Fibroblast of upper back skin (primary cell): ENCODE measurements around the gene ARNT2.

Source experiments
- DNase-seq: peaks from one replicate; pipeline ENCODE4 v3.0.0-alpha.2; 2013

The ARNT2 gene

DNA sequence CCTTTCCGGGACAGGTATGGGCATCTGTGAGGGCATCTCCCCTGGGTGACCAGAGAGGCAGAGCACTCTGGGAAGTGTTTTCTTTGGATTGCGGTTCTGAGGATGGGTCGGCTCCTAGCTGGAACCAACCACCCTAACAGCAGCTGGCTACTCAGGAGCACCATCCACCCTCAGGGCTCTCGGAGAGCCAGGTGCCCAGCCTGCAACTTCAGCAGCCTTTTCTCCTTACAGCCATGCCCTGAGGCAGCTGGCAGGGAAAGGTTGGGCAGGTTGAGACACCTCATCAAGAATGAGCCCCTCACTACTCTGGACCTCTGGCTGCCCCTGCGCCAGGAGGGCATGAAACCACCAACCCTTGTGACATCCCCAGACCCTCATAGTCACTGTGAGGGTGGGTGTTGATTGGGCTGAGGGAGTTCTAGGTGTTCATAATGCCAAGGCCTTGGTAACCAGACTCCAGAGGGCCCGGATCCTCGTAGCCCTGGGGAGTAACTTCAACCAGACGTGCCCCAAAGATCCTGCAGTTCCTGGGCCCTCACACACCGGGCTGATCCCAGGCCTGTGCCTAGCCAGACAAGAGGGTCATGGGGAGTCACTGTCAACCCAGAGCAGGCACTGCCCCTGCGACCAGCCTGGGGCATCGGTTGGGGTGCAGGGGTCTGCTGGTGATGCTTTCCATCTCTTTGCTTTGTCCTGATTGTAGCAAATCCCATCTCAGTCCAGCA lies 176.5 kb downstream of the ARNT2 start:
- no peak for DNase-seq

DNA sequence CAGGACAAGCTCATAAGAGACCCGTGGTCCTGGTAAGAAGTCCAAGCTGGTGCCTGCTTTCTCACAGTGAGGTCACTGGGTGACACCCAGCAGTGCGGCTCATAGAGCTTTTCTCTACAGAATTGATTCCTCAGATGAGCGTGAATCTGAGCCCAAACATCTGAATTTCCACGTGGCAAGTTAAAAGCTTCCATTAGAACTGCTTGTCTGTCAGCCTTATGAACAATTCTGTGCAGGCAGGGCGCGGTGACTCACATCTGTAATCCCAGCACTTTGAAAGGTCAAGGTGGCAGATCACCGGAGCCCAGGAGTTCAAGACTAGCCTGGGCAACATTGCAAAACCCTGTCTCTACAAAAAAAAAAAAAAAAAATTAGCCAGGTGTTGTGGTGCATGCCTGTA lies 177.8 kb downstream of the ARNT2 start:
- peak; percentile 6 for DNase-seq

GRCh38 chr15:80582816-80583423 lies 178.7 kb downstream of the ARNT2 start:
- DNase-seq: no peak

DNA sequence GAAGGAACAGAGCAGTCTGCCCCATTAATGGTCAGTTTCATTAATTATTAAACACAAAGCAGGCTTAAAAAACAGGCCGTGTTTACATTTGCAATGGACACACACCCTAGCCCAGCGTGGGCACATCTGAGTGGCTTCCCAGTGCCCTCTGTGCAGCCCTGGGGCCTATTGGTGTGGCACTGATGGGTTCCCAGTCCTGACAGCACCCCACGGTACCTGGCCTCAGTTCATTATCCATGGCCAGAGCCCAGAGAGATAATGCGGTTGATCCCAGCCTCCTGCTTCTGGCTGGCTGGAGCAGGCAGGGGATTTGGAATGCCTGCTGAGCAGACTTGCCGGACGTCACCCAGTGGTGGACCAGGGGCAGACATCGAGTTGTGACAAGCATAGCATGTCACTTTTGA lies 180.4 kb downstream of the ARNT2 start:
- DNase-seq: no peak

DNA sequence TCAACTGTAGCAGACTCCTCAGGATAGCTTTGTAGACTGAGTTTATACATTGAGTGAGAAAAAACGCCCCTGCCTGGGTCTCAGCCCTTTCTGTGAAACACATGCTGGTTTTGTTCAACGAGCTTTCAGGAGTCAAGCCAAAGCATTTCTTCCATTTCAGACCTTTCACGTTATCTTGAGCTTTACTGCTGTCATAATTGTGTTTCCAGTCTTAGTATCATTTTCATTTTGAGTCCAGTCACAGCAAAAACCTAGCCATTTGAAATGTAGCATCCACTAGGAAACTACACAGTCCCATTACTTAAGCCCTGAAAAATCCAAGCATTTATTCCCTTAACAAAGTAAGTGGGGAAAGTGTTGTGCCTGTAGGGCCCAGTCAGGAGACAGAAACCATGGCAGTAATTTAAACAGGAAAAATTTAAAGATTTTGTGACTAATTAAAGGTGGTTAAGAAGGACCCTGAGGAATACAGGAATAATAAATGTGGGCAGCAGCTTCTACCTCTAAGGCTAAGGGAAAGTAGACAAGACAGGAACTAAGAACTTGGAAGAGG lies 180.9 kb downstream of the ARNT2 start:
- DNase-seq: no peak

- DNase-seq: no peak
These were observed 181.4 kb downstream of the ARNT2 start for GRCh38 chr15:80585544-80586018.

- DNase-seq: no peak
These were observed 182.0 kb downstream of the ARNT2 start for GRCh38 chr15:80586161-80586560.

DNA sequence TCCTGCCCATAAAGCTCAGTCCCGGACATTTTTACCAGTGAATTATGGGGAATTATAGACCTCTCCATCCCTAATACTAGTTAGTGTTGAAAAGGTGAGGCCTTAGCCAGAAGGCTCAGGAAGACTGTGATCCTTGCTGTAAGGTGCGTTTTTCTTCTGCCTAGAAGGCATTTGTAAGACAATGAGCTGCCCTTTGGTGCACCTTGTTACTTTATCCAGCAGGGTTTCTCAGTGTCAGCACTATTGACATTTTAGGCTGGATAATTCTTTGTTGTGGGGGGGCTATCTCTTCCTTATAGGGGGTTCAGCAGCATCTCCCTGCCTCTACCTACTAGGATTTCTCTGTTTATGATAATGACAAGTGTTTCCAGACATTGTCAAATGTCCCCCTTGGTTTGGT lies 182.8 kb downstream of the ARNT2 start:
- no peak for DNase-seq

DNA sequence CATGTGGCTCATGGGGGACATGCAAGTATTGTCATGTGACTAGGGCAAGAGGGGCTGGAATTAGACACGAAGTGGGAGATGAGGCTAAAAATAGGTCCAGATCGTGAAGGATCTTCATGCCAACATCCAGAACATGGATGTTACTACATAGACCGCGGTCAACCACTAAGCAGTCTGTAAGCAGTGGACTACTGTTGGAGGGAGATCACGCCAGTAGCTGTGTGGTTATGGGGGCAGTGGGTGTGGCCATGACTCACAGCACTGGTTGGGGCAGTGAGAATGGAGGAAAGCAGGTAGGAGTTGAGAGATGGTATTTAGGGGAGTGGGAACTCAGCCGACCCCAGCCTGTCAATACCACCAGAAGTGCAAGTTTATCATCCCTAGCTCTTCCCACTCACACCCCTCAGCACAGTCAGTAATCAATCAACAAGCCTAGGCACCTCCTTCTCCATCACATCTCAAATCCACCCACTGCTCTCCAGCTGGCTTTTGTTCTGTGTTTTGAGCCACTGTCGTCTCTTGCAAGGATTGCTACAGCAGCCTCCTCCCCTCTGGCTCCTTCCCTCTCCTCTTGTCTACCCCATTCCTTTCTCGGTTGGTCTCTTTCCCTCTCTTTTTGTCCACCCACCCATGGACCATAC lies 183.8 kb downstream of the ARNT2 start:
- DNase-seq: peak; percentile 27

DNA sequence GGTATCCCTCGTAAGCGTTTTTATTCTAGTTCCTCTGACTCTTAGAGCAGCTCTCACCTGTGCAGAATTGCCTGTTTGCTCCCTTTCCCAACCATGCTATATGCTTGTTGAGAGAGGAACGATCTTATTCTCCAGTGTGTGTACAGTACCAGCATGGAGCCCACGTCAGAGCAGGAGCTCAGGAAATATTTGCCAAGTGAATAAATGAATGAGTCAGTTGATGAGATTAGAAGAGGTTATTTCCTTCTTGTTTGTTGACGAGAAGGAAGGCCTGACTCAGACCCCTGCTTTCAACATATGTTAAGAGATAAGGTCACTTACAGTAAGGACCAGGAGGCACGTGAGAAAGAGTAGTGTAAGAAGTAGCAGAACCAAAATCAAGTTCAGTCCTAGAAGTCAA lies 184.6 kb downstream of the ARNT2 start:
- DNase-seq: peak; percentile 74

- no peak for DNase-seq
These were observed 186.7 kb downstream of the ARNT2 start for GRCh38 chr15:80590761-80591355.

GRCh38 chr15:80591471-80591870 lies 187.3 kb downstream of the ARNT2 start:
- DNase-seq: no peak

- no peak for DNase-seq
These were observed 188.0 kb downstream of the ARNT2 start for GRCh38 chr15:80591938-80592825.

- DNase-seq: no peak
These were observed 189.4 kb downstream of the ARNT2 start for GRCh38 chr15:80593486-80594030.

DNA sequence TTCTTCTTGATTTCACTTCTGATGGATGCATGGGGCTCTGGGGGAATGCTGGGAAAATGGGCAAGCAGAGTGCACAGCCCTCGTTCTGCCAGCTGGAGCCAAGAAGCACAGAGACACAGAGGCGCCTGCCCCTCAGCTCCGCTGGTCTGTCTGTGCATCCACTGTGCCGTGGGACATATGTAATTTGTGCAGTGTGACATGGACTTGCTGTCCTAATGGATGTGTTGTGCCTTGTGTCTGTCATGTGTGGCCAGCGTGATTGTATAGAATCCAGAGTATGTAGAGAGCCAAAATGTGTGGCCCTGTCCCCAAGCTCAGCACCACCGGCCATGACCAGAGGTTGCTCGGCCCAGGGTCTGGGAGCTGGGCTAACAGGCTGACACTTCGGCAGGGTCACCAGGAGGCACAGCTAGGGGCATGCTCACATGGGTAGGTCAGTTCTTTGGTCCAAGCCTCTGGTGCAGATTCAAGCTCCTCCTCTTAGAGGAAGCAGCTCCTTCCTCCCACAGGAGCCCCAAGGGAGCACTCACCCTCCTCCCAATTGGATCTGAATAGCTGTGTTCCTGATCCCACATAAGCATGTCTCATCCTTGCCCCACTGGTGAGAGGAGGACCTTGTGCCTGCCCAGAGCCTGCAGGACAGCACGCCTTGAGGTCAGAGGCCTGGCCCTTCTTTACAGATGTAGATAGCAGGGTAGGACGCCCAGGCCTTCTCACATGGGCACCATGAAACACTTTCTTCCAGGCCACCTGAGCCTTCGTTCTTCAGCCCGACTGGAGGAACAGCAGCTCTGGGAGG lies 190.1 kb downstream of the ARNT2 start:
- no peak for DNase-seq

DNA sequence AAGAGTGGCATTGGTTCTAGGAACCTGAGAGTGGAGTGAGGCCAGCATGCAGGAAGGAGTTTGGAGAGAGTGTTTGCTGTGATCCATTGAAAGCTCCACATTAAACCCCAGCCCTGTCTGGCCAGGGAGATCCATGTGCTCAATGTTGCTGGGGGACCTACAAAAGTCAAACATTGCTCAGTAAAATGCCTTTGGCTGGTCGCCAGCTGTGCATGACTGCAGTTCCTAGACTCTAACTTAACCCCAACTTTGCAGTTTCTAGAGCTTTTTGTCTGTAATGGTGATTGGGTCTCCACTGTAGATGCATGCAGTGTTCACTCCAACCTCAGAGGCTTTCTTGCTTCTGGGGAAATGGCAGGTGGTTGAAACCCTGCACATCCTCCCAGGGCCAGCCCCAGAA lies 191.2 kb downstream of the ARNT2 start:
- peak; percentile 17 for DNase-seq

DNA sequence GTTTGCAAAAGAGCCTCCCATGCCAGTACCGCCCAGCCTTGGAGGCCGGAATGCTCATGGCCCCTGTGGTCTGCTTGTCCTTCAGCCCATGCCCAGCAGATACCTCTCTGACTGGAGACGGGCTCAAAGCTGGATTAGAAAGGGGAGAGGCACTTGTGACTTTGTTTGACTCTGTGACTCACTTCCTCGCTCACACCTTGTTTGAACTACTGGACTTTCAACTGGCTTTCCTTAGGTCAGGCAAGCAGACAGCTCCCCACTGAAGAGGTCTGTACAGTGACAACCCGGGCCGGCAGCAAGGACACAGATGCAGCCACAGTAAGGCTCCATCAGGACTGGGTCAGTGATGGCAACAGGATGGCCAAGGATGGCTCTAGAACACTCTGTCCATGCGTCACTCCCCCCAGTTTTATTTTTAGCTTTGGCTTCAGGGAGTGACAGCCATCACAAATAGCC lies 192.4 kb downstream of the ARNT2 start:
- DNase-seq: no peak

DNA sequence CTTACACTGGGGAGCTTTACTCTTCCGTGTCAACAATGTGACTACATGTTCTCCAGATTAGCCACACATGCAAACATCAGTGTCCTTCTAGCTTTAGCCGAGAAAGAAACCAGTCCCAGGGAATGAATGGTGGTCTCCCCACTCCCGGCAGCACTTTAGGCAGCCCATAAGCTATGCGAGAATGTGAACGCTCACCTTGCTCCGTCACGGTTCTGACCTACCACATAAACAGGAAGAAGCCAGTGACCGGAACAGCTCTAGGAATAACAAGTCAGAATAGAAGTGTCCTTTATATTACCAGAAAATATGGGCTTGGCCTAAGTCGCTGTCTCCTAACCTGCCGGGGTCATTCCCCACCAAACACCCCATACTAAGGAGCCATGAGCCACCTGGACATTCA lies 192.9 kb downstream of the ARNT2 start:
- DNase-seq: no peak

DNA sequence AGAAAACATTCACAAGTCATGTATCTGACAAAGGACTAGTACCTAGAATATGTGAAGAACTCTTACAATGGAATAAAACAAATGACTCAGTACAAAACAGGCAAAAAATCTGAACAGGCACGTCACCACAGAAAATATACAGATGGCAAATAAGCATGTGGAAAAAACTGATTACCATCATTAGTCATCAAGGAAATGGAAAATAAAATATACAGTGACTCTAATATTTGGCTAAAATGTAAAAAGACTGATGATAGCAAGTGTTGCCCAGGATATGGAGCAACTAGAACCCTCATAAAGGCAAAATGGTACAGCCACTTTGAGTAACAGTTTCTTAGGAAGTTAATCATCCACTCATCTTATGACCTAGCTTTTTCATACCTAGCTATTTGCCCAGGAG lies 195.2 kb downstream of the ARNT2 start:
- DNase-seq: peak; percentile 48

- DNase-seq: no peak
These were observed 196.4 kb downstream of the ARNT2 start for GRCh38 chr15:80600626-80601025.

DNA sequence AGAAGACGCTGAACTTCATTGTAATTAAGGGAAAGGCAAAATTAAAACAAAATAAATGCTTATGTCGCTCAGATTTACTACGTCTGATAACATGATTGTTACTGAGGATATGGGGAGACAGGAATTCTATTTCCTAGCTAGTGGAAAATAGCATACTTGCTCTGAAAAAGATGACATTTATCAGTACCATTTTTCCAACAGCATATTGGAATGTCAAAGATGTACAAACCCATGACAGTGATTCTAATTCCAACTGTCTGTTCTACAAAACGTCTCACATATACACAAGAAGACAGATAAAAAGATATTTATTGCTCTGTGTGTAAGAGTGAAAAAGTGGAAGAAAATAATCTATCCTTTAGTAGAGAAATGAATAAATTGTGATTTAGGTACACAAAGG lies 197.1 kb downstream of the ARNT2 start:
- DNase-seq: no peak
